Caki2 (cell line): Measurements from ENCODE around the gene KRT222. TPM values are rescaled to one million over a fixed set of nuclear protein-coding genes. Genes with fewer than 3 reads are reported as not detected.

ENCODE experiments used
- total RNA-seq: library from RNA; depleted of rRNA; stranded (reverse); fragments of >200 nt; shearing (Covaris generic); gene quantifications from 2 replicates; pipeline ENCODE4 v1.2.3, GENCODE V29; 2014; ENCODE audit warnings: low replicate concordance; rRNA removed

Gene KRT222
- total RNA-seq, 1 experiment from 2014 or later, result 6.8 TPM

Other genes starting within 250 kb of the KRT222 start
- gene TOP2A, start 247.3 kb downstream of the KRT222 start, total RNA-seq, result 131 and 148 TPM in 2 replicates
- 198 and 232 TPM in 2 replicates for gene IGFBP4, start 221.7 kb downstream of the KRT222 start, total RNA-seq
- gene TNS4, start 163.6 kb downstream of the KRT222 start, total RNA-seq, result not detected in 2 replicates
- not detected in 2 replicates for gene CCR7, start 99.7 kb downstream of the KRT222 start, total RNA-seq
- gene SMARCE1, start 17.4 kb downstream of the KRT222 start, total RNA-seq, result 45.1 and 56.3 TPM in 2 replicates
- not detected in 2 replicates for gene KRT24, start 38.6 kb upstream of the KRT222 start, total RNA-seq
- gene KRT25, start 90.2 kb upstream of the KRT222 start, total RNA-seq, result not detected in 2 replicates
- not detected in 2 replicates for gene KRT26, start 107.0 kb upstream of the KRT222 start, total RNA-seq
- gene KRT27, start 117.4 kb upstream of the KRT222 start, total RNA-seq, result not detected in 2 replicates
- not detected in 2 replicates for gene KRT28, start 134.8 kb upstream of the KRT222 start, total RNA-seq
- 75.2 and 76.4 TPM in 2 replicates for gene KRT10, start 157.4 kb upstream of the KRT222 start, total RNA-seq
- not detected in 2 replicates for gene KRT12, start 202.0 kb upstream of the KRT222 start, total RNA-seq
- gene KRT20, start 220.1 kb upstream of the KRT222 start, total RNA-seq, result 46.7 and 50.0 TPM in 2 replicates